Measurements from ENCODE around the gene TNS4. TPM values are rescaled to one million over a fixed set of nuclear protein-coding genes. Genes with fewer than 3 reads are reported as not detected.
A peak's percentile ranks its signal among the peaks of the same experiment; 100 is the strongest.

TNS4 gene
- total and polyA plus RNA-seq, 2 donors (not counting 1 experiment from before 2014, with no cell fraction given): under 0.01 to 0.05 TPM

DNA sequence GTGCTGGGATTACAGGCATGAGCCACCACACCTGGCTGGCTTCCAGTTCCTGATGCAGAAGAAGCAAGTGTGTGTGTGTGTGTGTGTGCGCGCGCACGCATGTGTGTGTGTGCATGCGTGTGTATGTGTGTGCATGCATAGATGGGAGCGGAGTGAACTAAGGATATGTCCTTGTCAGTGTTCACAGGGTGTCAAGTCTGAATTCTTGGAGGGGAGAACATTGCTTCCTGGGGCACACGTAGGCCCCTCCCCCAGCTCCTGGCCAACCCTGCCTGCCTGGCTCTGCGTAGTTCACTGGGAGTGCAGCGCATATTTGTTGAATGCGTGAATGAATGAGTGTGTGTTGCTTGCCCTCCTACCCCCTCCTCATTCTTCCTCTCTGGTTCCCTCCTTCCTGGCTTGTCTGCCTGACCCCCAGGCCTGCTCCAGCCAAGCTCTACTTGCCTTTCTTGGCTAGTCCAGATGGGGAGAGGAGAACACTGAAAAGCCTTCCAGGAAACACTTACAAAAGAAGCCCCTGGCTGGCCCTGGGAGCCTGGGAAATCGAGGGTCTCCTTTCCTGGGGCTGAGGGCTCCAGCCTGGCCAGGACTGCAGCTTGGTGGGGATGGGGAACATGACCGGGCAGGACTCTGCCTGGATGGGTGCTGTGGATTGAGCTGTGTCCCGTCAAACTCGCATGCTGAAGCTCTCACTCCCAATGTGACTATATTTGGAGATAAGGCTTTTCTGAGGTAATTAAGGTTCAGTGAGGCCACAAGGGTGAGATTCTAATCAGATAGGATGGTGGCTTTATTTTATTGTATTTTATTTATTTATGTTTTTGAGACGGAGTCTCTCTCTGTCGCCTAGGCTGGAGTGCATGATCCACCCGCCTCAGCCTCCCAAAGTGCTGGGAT lies 30.2 kb downstream of the TNS4 start:
- H3K4me3 ChIP-seq (replicated peaks in 1 of 4; ENCODE audit: control extremely low read depth in 1 of 4, insufficient read depth in 1 of 4, low read depth in 3 of 4, low read length in 4 of 4): no peak overlapping the region
- no peak overlapping the region for H2AFZ ChIP-seq (ENCODE audit: low read length)
- no peaks in the 10 kb centered on the region for H3K36me3 ChIP-seq (ENCODE audit: control insufficient read depth, insufficient read depth, low read length)
- no peaks in the 10 kb centered on the region for H3K9me3 ChIP-seq (ENCODE audit: control insufficient read depth, insufficient read depth, low read depth, low read length)
- no peak for TF ChIP-seq EZH2 (IDR thresholded peaks at IDR 0.05; ENCODE audit: low read length, missing control alignments)
- TF ChIP-seq, protein P1, sequence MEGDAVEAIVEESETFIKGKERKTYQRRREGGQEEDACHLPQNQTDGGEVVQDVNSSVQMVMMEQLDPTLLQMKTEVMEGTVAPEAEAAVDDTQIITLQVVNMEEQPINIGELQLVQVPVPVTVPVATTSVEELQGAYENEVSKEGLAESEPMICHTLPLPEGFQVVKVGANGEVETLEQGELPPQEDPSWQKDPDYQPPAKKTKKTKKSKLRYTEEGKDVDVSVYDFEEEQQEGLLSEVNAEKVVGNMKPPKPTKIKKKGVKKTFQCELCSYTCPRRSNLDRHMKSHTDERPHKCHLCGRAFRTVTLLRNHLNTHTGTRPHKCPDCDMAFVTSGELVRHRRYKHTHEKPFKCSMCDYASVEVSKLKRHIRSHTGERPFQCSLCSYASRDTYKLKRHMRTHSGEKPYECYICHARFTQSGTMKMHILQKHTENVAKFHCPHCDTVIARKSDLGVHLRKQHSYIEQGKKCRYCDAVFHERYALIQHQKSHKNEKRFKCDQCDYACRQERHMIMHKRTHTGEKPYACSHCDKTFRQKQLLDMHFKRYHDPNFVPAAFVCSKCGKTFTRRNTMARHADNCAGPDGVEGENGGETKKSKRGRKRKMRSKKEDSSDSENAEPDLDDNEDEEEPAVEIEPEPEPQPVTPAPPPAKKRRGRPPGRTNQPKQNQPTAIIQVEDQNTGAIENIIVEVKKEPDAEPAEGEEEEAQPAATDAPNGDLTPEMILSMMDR (conservative IDR thresholded peaks at IDR 0.05 in 1 of 2, IDR thresholded peaks at IDR 0.05 in 1 of 2; ENCODE audit: low read depth in 1 of 2, low read length in 2 of 2): no peak
- peak overlapping the region; percentile 63 for H3K4me2 ChIP-seq (ENCODE audit: extremely low read depth, insufficient read depth, low read length)
- H3K4me1 ChIP-seq (ENCODE audit: control insufficient read depth, extremely low read depth, insufficient read depth, low read length): peaks cover 16% of the 10 kb centered on the region
- no peaks in the 10 kb centered on the region for H3K27me3 ChIP-seq (ENCODE audit: control insufficient read depth, insufficient read depth, low read length)
- H3K79me2 ChIP-seq (ENCODE audit: control insufficient read depth, insufficient read depth, low read length): no peaks in the 10 kb centered on the region
- DNase-seq (ENCODE audit: low read depth in 2 of 2): peak; percentile 94 to 96
- H4K20me1 ChIP-seq (ENCODE audit: control insufficient read depth, extremely low read depth, insufficient read depth, low read length): no peaks in the 10 kb centered on the region
- H3K9ac ChIP-seq (ENCODE audit: insufficient read depth, low read length): peak overlapping the region; percentile 21
- peak overlapping the region; percentile 71 for H3K27ac ChIP-seq (ENCODE audit: insufficient read depth, low read length)

DNA sequence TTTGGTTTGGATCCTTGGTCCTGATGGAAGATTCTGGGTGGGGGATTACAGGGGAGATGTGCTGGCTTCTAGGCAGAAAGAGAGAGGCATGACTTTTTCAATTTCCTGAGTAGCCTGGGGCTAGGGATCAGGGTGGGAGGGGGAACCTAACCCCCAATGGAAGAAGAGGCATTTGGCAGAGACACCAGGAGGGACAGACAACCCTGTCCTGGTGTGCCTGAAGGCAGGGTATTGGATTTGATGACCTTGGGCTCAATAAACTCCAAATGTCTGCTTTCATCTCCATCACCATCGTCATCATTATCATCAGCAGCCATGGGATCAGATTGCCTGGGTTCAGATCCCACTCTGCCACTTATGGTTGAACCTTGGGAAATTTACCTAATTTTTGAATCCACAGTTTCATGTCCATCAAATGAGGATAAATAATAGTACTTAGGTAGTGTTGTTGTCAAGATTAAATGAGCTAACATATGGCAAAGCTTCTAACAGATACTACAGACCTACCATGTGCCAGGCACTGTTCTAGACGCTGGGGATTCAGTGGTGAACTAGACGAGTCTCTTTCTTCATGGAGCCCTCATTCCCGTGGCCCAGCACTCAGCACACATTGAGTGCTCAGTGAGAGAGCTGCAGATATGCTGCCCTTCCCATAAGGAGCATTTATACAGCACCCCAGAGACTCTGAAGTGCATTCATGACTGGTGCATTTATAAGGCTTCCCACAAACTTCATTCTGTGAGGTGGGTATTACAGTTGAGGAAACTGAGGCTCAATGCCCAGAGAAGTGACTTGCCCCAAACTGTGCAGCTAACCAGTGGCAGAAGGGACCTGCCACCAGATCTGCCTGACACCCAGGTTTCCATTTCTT lies 31.4 kb downstream of the TNS4 start:
- Histone ChIP-seq H3K4me2 (ENCODE audit: extremely low read depth, insufficient read depth, low read length) (no peak overlapping the region), H3K4me1 (ENCODE audit: control insufficient read depth, extremely low read depth, insufficient read depth, low read length) (peaks cover 14% of the 10 kb centered on the region), H3K9ac (ENCODE audit: insufficient read depth, low read length) (no peak overlapping the region), H3K9me3 (ENCODE audit: control insufficient read depth, insufficient read depth, low read depth, low read length) (no peaks in the 10 kb centered on the region), H3K27me3 (ENCODE audit: control insufficient read depth, insufficient read depth, low read length) (no peaks in the 10 kb centered on the region), H3K79me2 (ENCODE audit: control insufficient read depth, insufficient read depth, low read length) (no peaks in the 10 kb centered on the region), H3K36me3 (ENCODE audit: control insufficient read depth, insufficient read depth, low read length) (no peaks in the 10 kb centered on the region), H3K4me3 (replicated peaks in 1 of 4; ENCODE audit: control extremely low read depth in 1 of 4, insufficient read depth in 1 of 4, low read depth in 3 of 4, low read length in 4 of 4) (no peak overlapping the region), H4K20me1 (ENCODE audit: control insufficient read depth, extremely low read depth, insufficient read depth, low read length) (no peaks in the 10 kb centered on the region), H2AFZ (ENCODE audit: low read length) (no peak overlapping the region), H3K27ac (ENCODE audit: insufficient read depth, low read length) (no peak overlapping the region)
- TF ChIP-seq, protein P1 (conservative IDR thresholded peaks at IDR 0.05 in 1 of 2, IDR thresholded peaks at IDR 0.05 in 1 of 2; ENCODE audit: low read depth in 1 of 2, low read length in 2 of 2): no peak
- TF ChIP-seq EZH2 (IDR thresholded peaks at IDR 0.05; ENCODE audit: low read length, missing control alignments): no peak
- no peak for DNase-seq (ENCODE audit: low read depth in 2 of 2)

DNA sequence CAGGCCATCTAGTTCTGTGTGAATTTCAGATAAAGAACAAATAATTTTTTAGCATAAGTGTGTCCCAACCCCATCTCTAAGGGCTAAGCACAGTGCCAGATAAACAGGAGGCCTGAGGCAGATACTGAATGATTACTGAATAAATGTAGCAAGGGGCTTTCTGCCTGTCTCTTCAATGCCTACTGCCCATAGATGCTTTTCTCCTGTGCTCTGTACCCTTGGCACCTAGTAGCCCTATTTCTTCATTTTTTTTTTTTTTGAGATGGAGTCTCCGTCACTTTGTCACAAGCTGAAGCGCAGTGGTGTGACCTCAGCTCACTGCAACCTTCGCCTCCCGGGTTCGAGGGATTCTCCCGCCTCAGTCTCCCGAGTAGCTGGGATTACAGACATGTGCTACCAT lies 32.9 kb downstream of the TNS4 start:
- H3K27me3 ChIP-seq (ENCODE audit: control insufficient read depth, insufficient read depth, low read length): no peaks in the 10 kb centered on the region
- no peak overlapping the region for H3K27ac ChIP-seq (ENCODE audit: insufficient read depth, low read length)
- no peaks in the 10 kb centered on the region for H4K20me1 ChIP-seq (ENCODE audit: control insufficient read depth, extremely low read depth, insufficient read depth, low read length)
- peaks cover 14% of the 10 kb centered on the region for H3K4me1 ChIP-seq (ENCODE audit: control insufficient read depth, extremely low read depth, insufficient read depth, low read length)
- H3K4me3 ChIP-seq (replicated peaks in 1 of 4; ENCODE audit: control extremely low read depth in 1 of 4, insufficient read depth in 1 of 4, low read depth in 3 of 4, low read length in 4 of 4): no peak overlapping the region
- no peak for DNase-seq (ENCODE audit: low read depth in 2 of 2)
- no peaks in the 10 kb centered on the region for H3K79me2 ChIP-seq (ENCODE audit: control insufficient read depth, insufficient read depth, low read length)
- no peak overlapping the region for H3K9ac ChIP-seq (ENCODE audit: insufficient read depth, low read length)
- no peaks in the 10 kb centered on the region for H3K9me3 ChIP-seq (ENCODE audit: control insufficient read depth, insufficient read depth, low read depth, low read length)
- H3K4me2 ChIP-seq (ENCODE audit: extremely low read depth, insufficient read depth, low read length): no peak overlapping the region
- no peak overlapping the region for H2AFZ ChIP-seq (ENCODE audit: low read length)
- H3K36me3 ChIP-seq (ENCODE audit: control insufficient read depth, insufficient read depth, low read length): no peaks in the 10 kb centered on the region
- TF ChIP-seq EZH2 (IDR thresholded peaks at IDR 0.05; ENCODE audit: low read length, missing control alignments): no peak
- TF ChIP-seq, protein P1 (conservative IDR thresholded peaks at IDR 0.05 in 1 of 2, IDR thresholded peaks at IDR 0.05 in 1 of 2; ENCODE audit: low read depth in 1 of 2, low read length in 2 of 2): no peak

Measured in fibroblast of lung (primary cell).